IMR-90 (cell line): Measurements from ENCODE around the gene LIMS2. TPM values are rescaled to one million over a fixed set of nuclear protein-coding genes. Genes with fewer than 3 reads are reported as not detected.

Source experiments
- ATAC-seq: fragments of 200-7000 bp; cut with Tn5 transposase; 2 replicates; pipeline ENCODE4 v1.9.1; 2020; ENCODE audit warnings: low read depth, mild to moderate bottlenecking, moderate library complexity
- BruUV-seq: library from RNA; stranded (reverse); fragments of 400-500 nt; replicated peaks from 2 replicates; lab custom pipeline; 2021; lab: Mats Ljungman, UMichigan
- CTCF ChIA-PET: fragments of 300-600 bp; formaldehyde crosslinking; extraction: SDS; loops from one replicate; lab custom pipeline; 2021; ENCODE audit warnings: antibody characterized with exemption; lab: Yijun Ruan, JAX
- POLR2A ChIA-PET: fragments of 300-600 bp; sonication (Branson Sonifier 250); formaldehyde crosslinking; loops from one replicate; lab custom pipeline; 2022; ENCODE audit warnings: antibody characterized with exemption; ENCODE audit not compliant: unreplicated experiment; lab: Charles Lee
- DNase-seq: peaks from one replicate; pipeline ENCODE4 v3.0.0; 2013
- H2AFZ ChIP-seq: replicated peaks from 2 replicates; pipeline ENCODE3; 2013; ENCODE audit warnings: low read length, mild to moderate bottlenecking; ENCODE audit not compliant: poor library complexity
- H2AK5ac ChIP-seq: 2 replicates; pipeline ENCODE4 v1.6.1; 2013; ENCODE audit warnings: low read depth, low read length, inconsistent platforms
- H2AK9ac ChIP-seq: replicated peaks from 2 replicates; pipeline ENCODE3; 2013; ENCODE audit warnings: mild to moderate bottlenecking, low read depth, low read length, moderate library complexity; ENCODE audit not compliant: poor library complexity
- H2BK120ac ChIP-seq: 2 replicates; pipeline ENCODE4 v1.6.1; 2013; ENCODE audit warnings: low read depth, low read length, inconsistent platforms
- H2BK15ac ChIP-seq: 3 replicates; pipeline ENCODE4 v1.6.1; 2013; ENCODE audit warnings: low read depth, low read length, inconsistent platforms
- H2BK20ac ChIP-seq: 2 replicates; pipeline ENCODE4 v1.6.1; 2013; ENCODE audit warnings: low read depth, mild to moderate bottlenecking, inconsistent platforms, low read length, moderate library complexity
- H2BK5ac ChIP-seq: 2 replicates; pipeline ENCODE4 v1.6.1; 2013; ENCODE audit warnings: mild to moderate bottlenecking, low read depth, low read length, inconsistent platforms; ENCODE audit not compliant: poor library complexity, severe bottlenecking
- H3K14ac ChIP-seq: replicated peaks from 2 replicates; pipeline ENCODE4 v1.6.1; 2013; ENCODE audit warnings: low read depth, low read length, inconsistent platforms
- H3K18ac ChIP-seq: 2 replicates; pipeline ENCODE4 v1.6.1; 2013; ENCODE audit warnings: low read depth, low read length, control low read depth
- H3K23ac ChIP-seq: 2 replicates; pipeline ENCODE4 v1.6.1; 2013; ENCODE audit warnings: low read depth, low read length, inconsistent platforms
- H3K27ac ChIP-seq: 2 replicates; pipeline ENCODE4 v1.5.1; 2013; ENCODE audit warnings: mild to moderate bottlenecking, control low read depth, low read length; ENCODE audit not compliant: insufficient read depth
- H3K27me3 ChIP-seq: 2 replicates; pipeline ENCODE4 v1.6.1; 2013; ENCODE audit warnings: low read length; ENCODE audit not compliant: control insufficient read depth, insufficient read depth
- H3K36me3 ChIP-seq: 2 replicates; pipeline ENCODE4 v1.6.1; 2013; ENCODE audit warnings: low read length, mixed read lengths; ENCODE audit not compliant: control insufficient read depth, insufficient read depth
- H3K4ac ChIP-seq: 2 replicates; pipeline ENCODE4 v1.6.1; 2013; ENCODE audit warnings: low read depth, low read length, inconsistent platforms
- H3K4me1 ChIP-seq: 2 replicates; pipeline ENCODE4 v1.6.1; 2013; ENCODE audit warnings: low read length, mixed read lengths; ENCODE audit not compliant: control insufficient read depth, insufficient read depth
- H3K4me2 ChIP-seq: 2 replicates; pipeline ENCODE4 v1.6.1; 2013; ENCODE audit warnings: low read depth, mild to moderate bottlenecking, control low read depth, low read length, moderate library complexity
- H3K4me3 ChIP-seq: 2 replicates; pipeline ENCODE4 v1.5.1; 2013; ENCODE audit warnings: low read depth, mild to moderate bottlenecking, control low read depth, low read length, moderate library complexity; ENCODE audit not compliant: insufficient read depth
- H3K56ac ChIP-seq: 2 replicates; pipeline ENCODE4 v1.6.1; 2013; ENCODE audit warnings: low read length, inconsistent platforms; ENCODE audit not compliant: insufficient read depth; ENCODE audit errors: extremely low read depth
- H3K79me1 ChIP-seq, 2 experiments: 2 replicates each; pipeline ENCODE4 v1.6.1; 2013; ENCODE audit warnings: low read length in 2 of 2, inconsistent platforms in 1 of 2, low read depth in 1 of 2
- H3K9ac ChIP-seq: 2 replicates; pipeline ENCODE4 v1.6.1; 2013; ENCODE audit warnings: low read depth, low read length, control low read depth
- H3K9me1 ChIP-seq: 2 replicates; pipeline ENCODE4 v1.6.1; 2013; ENCODE audit warnings: low read length, inconsistent platforms; ENCODE audit not compliant: insufficient read depth
- H3K9me3 ChIP-seq: 2 replicates; pipeline ENCODE4 v1.6.1; 2013; ENCODE audit warnings: low read length; ENCODE audit not compliant: control insufficient read depth, insufficient read depth
- H4K20me1 ChIP-seq: 2 replicates; pipeline ENCODE4 v1.6.1; 2013; ENCODE audit warnings: low read length, inconsistent platforms; ENCODE audit not compliant: insufficient read depth
- H4K5ac ChIP-seq: 2 replicates; pipeline ENCODE4 v1.6.1; 2013; ENCODE audit warnings: mild to moderate bottlenecking, low read depth, low read length, control low read depth
- H4K8ac ChIP-seq, 2 experiments: 2 replicates each; pipeline ENCODE4 v1.6.1; 2013; ENCODE audit warnings: low read depth in 2 of 2, low read length in 2 of 2, control low read depth in 1 of 2, inconsistent platforms in 1 of 2
- H4K91ac ChIP-seq: 2 replicates; pipeline ENCODE4 v1.6.1; 2013; ENCODE audit warnings: low read depth, low read length, inconsistent platforms; ENCODE audit not compliant: insufficient read depth
- BHLHE40 ChIP-seq: fragments of 150-350 bp; IDR thresholded peaks from 2 replicates; pipeline ENCODE4 v1.6.1; 2016; ENCODE audit warnings: mild to moderate bottlenecking, low read depth, low read length
- CEBPB ChIP-seq: IDR thresholded peaks from 2 replicates; pipeline ENCODE4 v1.6.1; 2012; ENCODE audit warnings: low read depth, low read length, improper control_type of control experiment
- CHD1 ChIP-seq: IDR thresholded peaks from 2 replicates; pipeline ENCODE4 v1.6.1; 2012; ENCODE audit warnings: low read depth, low read length, improper control_type of control experiment
- FOS ChIP-seq: fragments of 150-350 bp; IDR thresholded peaks from 2 replicates; pipeline ENCODE4 v1.6.1; 2016; ENCODE audit warnings: low read depth, low read length
- MAFK ChIP-seq: IDR thresholded peaks from 2 replicates; pipeline ENCODE4 v1.6.1; 2012; ENCODE audit warnings: low read depth, low read length, improper control_type of control experiment
- MAZ ChIP-seq: IDR thresholded peaks from 2 replicates; pipeline ENCODE4 v1.6.1; 2012; ENCODE audit warnings: low read depth, mild to moderate bottlenecking, low read length, improper control_type of control experiment, moderate library complexity, borderline replicate concordance
- MXI1 ChIP-seq: IDR thresholded peaks from 2 replicates; pipeline ENCODE4 v1.6.1; 2012; ENCODE audit warnings: low read depth, mild to moderate bottlenecking, low read length, moderate library complexity, borderline replicate concordance
- NFE2L2 ChIP-seq: fragments of 150-350 bp; IDR thresholded peaks from 2 replicates; pipeline ENCODE4 v1.6.1; 2016; ENCODE audit warnings: low read depth, mild to moderate bottlenecking, low read length
- POLR2A ChIP-seq: IDR thresholded peaks from 2 replicates; pipeline ENCODE4 v1.6.1; 2012; ENCODE audit warnings: mild to moderate bottlenecking, low read depth, low read length
- RAD21 ChIP-seq: IDR thresholded peaks from 2 replicates; pipeline ENCODE4 v1.6.1; 2012; ENCODE audit warnings: low read length, improper control_type of control experiment
- RCOR1 ChIP-seq: IDR thresholded peaks from 2 replicates; pipeline ENCODE4 v1.6.1; 2012; ENCODE audit warnings: mild to moderate bottlenecking, low read length, improper control_type of control experiment; ENCODE audit not compliant: insufficient replicate concordance
- RFX5 ChIP-seq: IDR thresholded peaks from 2 replicates; pipeline ENCODE4 v1.8.0; 2012; ENCODE audit warnings: low read depth, mild to moderate bottlenecking, low read length, moderate library complexity
- SMC3 ChIP-seq: fragments of 150-350 bp; IDR thresholded peaks from 2 replicates; pipeline ENCODE4 v1.6.1; 2016; ENCODE audit warnings: low read depth, mild to moderate bottlenecking, antibody characterized with exemption, low read length, moderate library complexity
- WGBS, 2 experiments: methylation state at CpG; one replicate each; pipeline versions ENCODE4 v1.1.5 to v1.1.7; 2013; ENCODE audit warnings: missing lambda C conversion rate in 2 of 2; ENCODE audit not compliant: insufficient read length in 1 of 2; ENCODE audit errors: extremely low coverage in 2 of 2; 5-methylcytosine and 5-hydroxymethylcytosine counted together
- dilution Hi-C: fragments of 300-500 bp; cut with HindIII; formaldehyde crosslinking; loops from one replicate; pipeline ENCODE4 v1.14.3; 2018; ENCODE audit warnings: low sequenced_read_pairs; ENCODE audit not compliant: unreplicated experiment
- in situ Hi-C: fragments of 300-500 bp; cut with MboI; formaldehyde crosslinking; loops from 3 replicates; pipeline ENCODE4 v1.14.3; 2019; ENCODE audit warnings: low sequenced_read_pairs, inconsistent platforms, mixed read lengths
- intact Hi-C: fragments of 100-400 bp; cut with micrococcal nuclease; formaldehyde crosslinking; loops from 2 replicates; pipeline ENCODE4 v1.10.0; 2022
- polyA plus RNA-seq, 3 experiments: library from polyadenylated mRNA; depleted of rRNA; stranded (reverse); fragments of >200 nt; gene quantifications; 2 replicates each; pipeline ENCODE4 v1.2.3, GENCODE V29; 2012; ENCODE audit warnings: low replicate concordance in 1 of 3
- total RNA-seq: library from RNA; depleted of rRNA; stranded (reverse); fragments of >200 nt; gene quantifications from 2 replicates; pipeline ENCODE4 v1.2.3, GENCODE V29; 2012
- TF ChIP-seq, protein P1 (sequence below): fragments of 150-350 bp; IDR thresholded peaks from 2 replicates; pipeline ENCODE4 v1.6.1; 2016; ENCODE audit warnings: low read depth, mild to moderate bottlenecking, low read length, moderate library complexity, borderline replicate concordance
- TF ChIP-seq, protein P2 (sequence below): fragments of 150-350 bp; IDR thresholded peaks from 2 replicates; pipeline ENCODE4 v1.6.1; 2017; ENCODE audit warnings: mild to moderate bottlenecking, antibody characterized with exemption, low read length, low read depth
- TF ChIP-seq, protein P3 (sequence below): conservative IDR thresholded peaks from 2 replicates; pipeline ENCODE4 v1.5.1; 2012; ENCODE audit warnings: mild to moderate bottlenecking, low read depth, low read length, improper control_type of control experiment

The LIMS2 gene
- total and polyA plus RNA-seq, 2 of the 4 experiments (the other 2 are of a cell fraction) = 1.3 to 18.8 TPM

DNA sequence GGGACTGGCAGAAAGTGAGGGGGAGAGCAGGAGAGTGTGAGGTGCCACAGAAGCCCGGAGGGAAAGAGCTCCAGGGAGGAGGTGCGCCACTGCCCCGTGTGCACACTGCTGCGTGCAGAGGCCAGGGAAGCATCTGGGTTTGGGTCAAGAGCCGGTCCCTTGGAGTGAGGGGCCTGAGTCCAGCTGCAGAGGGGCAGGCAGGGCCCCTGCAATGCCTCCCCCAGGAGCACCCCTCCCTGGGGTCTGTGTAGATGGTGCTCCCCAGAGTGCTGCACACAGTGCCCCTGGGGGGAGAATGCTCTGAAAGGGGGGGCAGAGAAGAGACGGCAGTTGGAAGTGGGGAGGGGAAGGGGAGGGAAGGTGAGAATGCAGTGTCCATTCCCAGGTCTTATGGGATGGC lies 3.7 kb upstream of the LIMS2 start:
- Histone ChIP-seq H4K20me1 (no peaks in the 10 kb centered on the region), H3K56ac (no peak overlapping the region), H2BK20ac (no peak overlapping the region), H3K4ac (no peak overlapping the region), H3K27me3 (peaks cover 22% of the 10 kb centered on the region), H2BK15ac (no peak overlapping the region), H2AFZ (no peak overlapping the region), H3K36me3 (no peaks in the 10 kb centered on the region), H3K4me1 (peaks cover 4% of the 10 kb centered on the region), H2BK5ac (no peak overlapping the region), H3K18ac (no peak overlapping the region), H3K4me3 (no peak overlapping the region), H3K9ac (no peak overlapping the region), H3K4me2 (no peak overlapping the region), H4K91ac (no peak overlapping the region), H3K23ac (no peak overlapping the region), H3K9me1 (peaks cover 7% of the 10 kb centered on the region; the same call in 1 of the 2 replicates), H3K27ac (no peak overlapping the region), H2AK5ac (no peak overlapping the region), H4K8ac (no peak overlapping the region), H3K79me1 (peaks cover 6 to 7% of the 10 kb centered on the region in 2 experiments; a peak in 3 of 4 replicates), H4K5ac (no peak overlapping the region), H3K14ac (no peak overlapping the region), H2BK120ac (no peak overlapping the region), H2AK9ac (no peak overlapping the region), H3K9me3 (no peaks in the 10 kb centered on the region)
- CTCF ChIA-PET = no interaction called here
- no peak for ATAC-seq
- POLR2A ChIA-PET = no interaction called here
- in situ Hi-C loops = no loop called here
- no TSS peak for BruUV-seq
- dilution Hi-C loops = no loop called here
- WGBS, 2 experiments = 83% methylated on average over 1 of the region's 6 CpGs; no CpG with 5 or more reads in 1 of the 2 experiments
- DNase-seq = no peak
- TF ChIP-seq RFX5 (no peak), RAD21 (no peak), SMC3 (no peak), CEBPB (no peak), POLR2A (no peak), MAZ (no peak), BHLHE40 (no peak), RCOR1 (no peak), FOS (no peak), MXI1 (no peak), MAFK (no peak), NFE2L2 (no peak), CHD1 (no peak)
- TF ChIP-seq, protein P1, sequence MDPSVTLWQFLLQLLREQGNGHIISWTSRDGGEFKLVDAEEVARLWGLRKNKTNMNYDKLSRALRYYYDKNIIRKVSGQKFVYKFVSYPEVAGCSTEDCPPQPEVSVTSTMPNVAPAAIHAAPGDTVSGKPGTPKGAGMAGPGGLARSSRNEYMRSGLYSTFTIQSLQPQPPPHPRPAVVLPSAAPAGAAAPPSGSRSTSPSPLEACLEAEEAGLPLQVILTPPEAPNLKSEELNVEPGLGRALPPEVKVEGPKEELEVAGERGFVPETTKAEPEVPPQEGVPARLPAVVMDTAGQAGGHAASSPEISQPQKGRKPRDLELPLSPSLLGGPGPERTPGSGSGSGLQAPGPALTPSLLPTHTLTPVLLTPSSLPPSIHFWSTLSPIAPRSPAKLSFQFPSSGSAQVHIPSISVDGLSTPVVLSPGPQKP = no peak
- TF ChIP-seq, protein P2, sequence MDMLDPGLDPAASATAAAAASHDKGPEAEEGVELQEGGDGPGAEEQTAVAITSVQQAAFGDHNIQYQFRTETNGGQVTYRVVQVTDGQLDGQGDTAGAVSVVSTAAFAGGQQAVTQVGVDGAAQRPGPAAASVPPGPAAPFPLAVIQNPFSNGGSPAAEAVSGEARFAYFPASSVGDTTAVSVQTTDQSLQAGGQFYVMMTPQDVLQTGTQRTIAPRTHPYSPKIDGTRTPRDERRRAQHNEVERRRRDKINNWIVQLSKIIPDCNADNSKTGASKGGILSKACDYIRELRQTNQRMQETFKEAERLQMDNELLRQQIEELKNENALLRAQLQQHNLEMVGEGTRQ = no peak
- TF ChIP-seq, protein P3, sequence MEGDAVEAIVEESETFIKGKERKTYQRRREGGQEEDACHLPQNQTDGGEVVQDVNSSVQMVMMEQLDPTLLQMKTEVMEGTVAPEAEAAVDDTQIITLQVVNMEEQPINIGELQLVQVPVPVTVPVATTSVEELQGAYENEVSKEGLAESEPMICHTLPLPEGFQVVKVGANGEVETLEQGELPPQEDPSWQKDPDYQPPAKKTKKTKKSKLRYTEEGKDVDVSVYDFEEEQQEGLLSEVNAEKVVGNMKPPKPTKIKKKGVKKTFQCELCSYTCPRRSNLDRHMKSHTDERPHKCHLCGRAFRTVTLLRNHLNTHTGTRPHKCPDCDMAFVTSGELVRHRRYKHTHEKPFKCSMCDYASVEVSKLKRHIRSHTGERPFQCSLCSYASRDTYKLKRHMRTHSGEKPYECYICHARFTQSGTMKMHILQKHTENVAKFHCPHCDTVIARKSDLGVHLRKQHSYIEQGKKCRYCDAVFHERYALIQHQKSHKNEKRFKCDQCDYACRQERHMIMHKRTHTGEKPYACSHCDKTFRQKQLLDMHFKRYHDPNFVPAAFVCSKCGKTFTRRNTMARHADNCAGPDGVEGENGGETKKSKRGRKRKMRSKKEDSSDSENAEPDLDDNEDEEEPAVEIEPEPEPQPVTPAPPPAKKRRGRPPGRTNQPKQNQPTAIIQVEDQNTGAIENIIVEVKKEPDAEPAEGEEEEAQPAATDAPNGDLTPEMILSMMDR = no peak
- intact Hi-C loops = no loop called here
